Osteoblast (primary cell): ENCODE data around the gene PDIA6. TPM values are rescaled to one million over a fixed set of nuclear protein-coding genes. Genes with fewer than 3 reads are reported as not detected.
A peak's percentile ranks its signal among the peaks of the same experiment; 100 is the strongest.
"Not testable (repeated sequence)": the region's sequence is repeated elsewhere in the genome, so short reads cannot be mapped to it uniquely, and the experiment has no call there.

ENCODE experiments used
- DNase-seq: peaks from one replicate; pipeline ENCODE4 v3.0.0; 2011; ENCODE audit warnings: low spot score, mixed read lengths; ENCODE audit not compliant: insufficient read length; ENCODE audit errors: missing footprints
- H2AFZ ChIP-seq: 2 replicates; pipeline ENCODE4 v1.6.0; 2011; ENCODE audit warnings: mild to moderate bottlenecking, low read length
- H3K27ac ChIP-seq: 2 replicates; pipeline ENCODE4 v1.5.1; 2011; ENCODE audit warnings: mild to moderate bottlenecking, low read depth, low read length, moderate library complexity
- H3K27me3 ChIP-seq: 2 replicates; pipeline ENCODE4 v1.6.0; 2012; ENCODE audit warnings: mild to moderate bottlenecking, control low read depth, inconsistent platforms, low read length, moderate library complexity; ENCODE audit not compliant: insufficient read depth
- H3K36me3 ChIP-seq: 2 replicates; pipeline ENCODE4 v1.5.1; 2011; ENCODE audit warnings: mild to moderate bottlenecking, low read length, control low read depth, moderate library complexity; ENCODE audit not compliant: insufficient read depth
- H3K4me1 ChIP-seq: 2 replicates; pipeline ENCODE4 v1.5.1; 2011; ENCODE audit warnings: mild to moderate bottlenecking, low read length, control low read depth, moderate library complexity; ENCODE audit not compliant: insufficient read depth
- H3K4me2 ChIP-seq: 2 replicates; pipeline ENCODE4 v1.6.0; 2011; ENCODE audit warnings: mild to moderate bottlenecking, low read length; ENCODE audit not compliant: insufficient read depth
- H3K4me3 ChIP-seq: fragments of 200-600 bp; sonication (generic); 3 replicates; pipeline ENCODE4 v1.5.1; 2012; ENCODE audit warnings: mild to moderate bottlenecking, low read length, inconsistent platforms; ENCODE audit not compliant: insufficient read depth
- H3K79me2 ChIP-seq: 2 replicates; pipeline ENCODE4 v1.6.0; 2012; ENCODE audit warnings: mild to moderate bottlenecking, low read length, control low read depth, inconsistent platforms; ENCODE audit not compliant: insufficient read depth
- H3K9me3 ChIP-seq: 2 replicates; pipeline ENCODE4 v1.5.1; 2011; ENCODE audit warnings: low read depth, low read length, control low read depth
- H4K20me1 ChIP-seq: 2 replicates; pipeline ENCODE4 v1.6.0; 2012; ENCODE audit warnings: mild to moderate bottlenecking, low read length, control low read depth; ENCODE audit not compliant: insufficient read depth
- CTCF ChIP-seq: IDR thresholded peaks from 2 replicates; pipeline ENCODE4 v1.5.1; 2011; ENCODE audit warnings: mild to moderate bottlenecking, low read depth, low read length, moderate library complexity; ENCODE audit errors: extremely low read depth
- total RNA-seq: library from RNA; depleted of rRNA; stranded (reverse); fragments of >200 nt; gene quantifications from 2 replicates; pipeline ENCODE4 v1.2.3, GENCODE V29; 2012

PDIA6 gene
- total RNA-seq, 1 donor: 245 TPM

- Histone ChIP-seq H4K20me1 (peaks cover 16% of the 10 kb centered on the region), H3K4me2 (no peak overlapping the region), H3K79me2 (peaks cover 3% of the 10 kb centered on the region), H3K27ac (no peak overlapping the region), H3K36me3 (peaks cover 63% of the 10 kb centered on the region), H3K27me3 (no peaks in the 10 kb centered on the region), H2AFZ (no peak overlapping the region), H3K4me3 (no peak overlapping the region), H3K9me3 (no peaks in the 10 kb centered on the region), H3K4me1 (no peaks in the 10 kb centered on the region)
- no peak for TF ChIP-seq CTCF
- peak; percentile 48 for DNase-seq
Observed at GRCh38 chr2:10783421-10783820, 29.2 kb downstream of the PDIA6 start.

GRCh38 chr2:10781746-10782145 is 30.8 kb downstream of the PDIA6 start:
- no peaks in the 10 kb centered on the region for H3K9me3 ChIP-seq
- no peaks in the 10 kb centered on the region for H3K4me1 ChIP-seq
- H3K4me2 ChIP-seq: no peak overlapping the region
- H3K79me2 ChIP-seq: peaks cover 3% of the 10 kb centered on the region
- no peak overlapping the region for H3K27ac ChIP-seq
- H3K36me3 ChIP-seq: peaks cover 47% of the 10 kb centered on the region
- H3K4me3 ChIP-seq: no peak overlapping the region
- peaks cover 16% of the 10 kb centered on the region for H4K20me1 ChIP-seq
- DNase-seq: no peak
- no peak overlapping the region for H2AFZ ChIP-seq
- TF ChIP-seq CTCF: no peak
- H3K27me3 ChIP-seq: no peaks in the 10 kb centered on the region

GRCh38 chr2:10780821-10781220 is 31.8 kb downstream of the PDIA6 start:
- not testable (repeated sequence) for H2AFZ ChIP-seq, H3K4me1 ChIP-seq, H3K4me2 ChIP-seq, H3K4me3 ChIP-seq, H3K9me3 ChIP-seq, H3K27me3 ChIP-seq, DNase-seq, H3K27ac ChIP-seq, H3K79me2 ChIP-seq
- Histone ChIP-seq H3K36me3 (peaks cover 39% of the 10 kb centered on the region), H4K20me1 (peaks cover 11% of the 10 kb centered on the region)

GRCh38 chr2:10780491-10780820 is 32.1 kb downstream of the PDIA6 start:
- H3K9me3 ChIP-seq: no peaks in the 10 kb centered on the region
- H3K27ac ChIP-seq: no peak overlapping the region
- peak; percentile 15 for DNase-seq
- H3K4me1 ChIP-seq: no peaks in the 10 kb centered on the region
- H3K4me2 ChIP-seq: no peak overlapping the region
- peaks cover 11% of the 10 kb centered on the region for H4K20me1 ChIP-seq
- H3K79me2 ChIP-seq: no peaks in the 10 kb centered on the region
- no peak overlapping the region for H2AFZ ChIP-seq
- no peak overlapping the region for H3K4me3 ChIP-seq
- TF ChIP-seq CTCF: no peak
- peaks cover 37% of the 10 kb centered on the region for H3K36me3 ChIP-seq
- no peaks in the 10 kb centered on the region for H3K27me3 ChIP-seq
